Skeletal muscle tissue (tissue), 4 donors: ENCODE results near the gene UNC93B1. TPM values are rescaled to one million over a fixed set of nuclear protein-coding genes. Genes with fewer than 3 reads are reported as not detected.
A peak's percentile ranks its signal among the peaks of the same experiment; 100 is the strongest.

Experiments
- H3K27ac ChIP-seq: one replicate; pipeline ENCODE4 v1.7.0; 2013; ENCODE audit warnings: mild to moderate bottlenecking, low read depth, low read length, inconsistent platforms
- H3K27me3 ChIP-seq, 3 donors: one replicate each; pipeline ENCODE4 v1.7.0; 2013; ENCODE audit warnings: low read length in 3 of 3; ENCODE audit not compliant: control insufficient read depth in 3 of 3, insufficient read depth in 3 of 3
- H3K36me3 ChIP-seq, 3 donors: one replicate each; pipeline ENCODE4 v1.7.0; 2013; ENCODE audit warnings: low read length in 3 of 3; ENCODE audit not compliant: control insufficient read depth in 3 of 3, insufficient read depth in 3 of 3
- H3K4me1 ChIP-seq, 3 donors: one replicate each; pipeline ENCODE4 v1.7.0; 2013; ENCODE audit warnings: low read length in 3 of 3, mild to moderate bottlenecking in 3 of 3; ENCODE audit not compliant: control insufficient read depth in 3 of 3, insufficient read depth in 3 of 3
- H3K4me3 ChIP-seq, 3 donors: one replicate each; pipeline ENCODE4 v1.7.0; 2013; ENCODE audit warnings: low read length in 3 of 3
- H3K9ac ChIP-seq, 3 donors: one replicate each; pipeline ENCODE4 v1.7.0; 2013; ENCODE audit warnings: low read length in 3 of 3, mild to moderate bottlenecking in 3 of 3, moderate library complexity in 2 of 3, low read depth in 1 of 3
- H3K9me3 ChIP-seq, 3 donors: one replicate each; pipeline ENCODE4 v1.7.0; 2013; ENCODE audit warnings: low read length in 3 of 3; ENCODE audit not compliant: control insufficient read depth in 3 of 3
- total RNA-seq: library from RNA; depleted of rRNA; stranded (reverse); fragments of >200 nt; gene quantifications from one replicate; pipeline ENCODE4 v1.2.3, GENCODE V29; 2014
- donor health status: Osteomylitis.

The UNC93B1 gene
- total RNA-seq, 1 donor from 2014 or later: 10.4 TPM

GRCh38 chr11:68044898-68045351, 41.0 kb upstream of the UNC93B1 start:
- no peak overlapping the region for H3K4me3 ChIP-seq
- H3K27me3 ChIP-seq: no peaks in the 10 kb centered on the region
- H3K9ac ChIP-seq: no peak overlapping the region
- H3K9me3 ChIP-seq: no peaks in the 10 kb centered on the region
- H3K4me1 ChIP-seq: peaks cover 7 to 12% (median 10%) of the 10 kb centered on the region in 3 donors
- H3K36me3 ChIP-seq: peaks cover 0 to 7% (median 6%) of the 10 kb centered on the region in 3 donors
- H3K27ac ChIP-seq: no peak overlapping the region

DNA sequence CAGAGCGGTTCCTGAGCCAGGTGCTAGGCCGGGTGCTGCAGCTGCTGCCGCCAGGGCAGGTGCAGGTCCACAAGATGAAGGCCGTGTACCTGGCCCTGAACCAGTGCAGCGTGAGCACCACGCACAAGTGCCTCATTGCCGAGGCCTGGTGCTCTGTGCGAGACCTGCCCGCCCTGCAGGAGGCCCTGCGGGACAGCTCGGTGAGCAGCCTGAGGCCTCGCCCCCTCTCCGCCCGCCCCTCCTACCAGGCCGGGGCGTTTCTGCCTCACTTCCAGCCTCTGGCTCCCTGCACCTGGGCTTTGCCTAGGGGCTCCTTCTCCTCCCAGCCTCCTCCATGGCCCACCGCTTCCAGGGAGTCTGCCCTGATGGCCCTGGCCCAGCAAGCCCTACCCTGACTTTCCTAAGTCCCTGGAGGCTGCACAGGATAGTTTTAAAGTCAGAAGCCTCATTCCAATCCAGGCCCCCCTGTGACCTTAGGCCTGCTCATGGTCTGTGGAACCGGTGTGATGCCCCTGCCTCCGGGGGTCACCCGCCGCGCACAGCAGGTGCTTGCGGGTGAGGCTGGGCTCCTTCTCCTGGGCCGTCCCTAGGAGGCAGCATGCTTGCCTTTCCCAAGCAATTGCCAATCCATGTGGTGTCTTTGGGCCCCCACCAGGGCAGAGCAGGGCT, 40.4 kb upstream of the UNC93B1 start:
- no peaks in the 10 kb centered on the region for H3K9me3 ChIP-seq
- H3K4me3 ChIP-seq: no peak overlapping the region
- peaks cover 0 to 6% (median 4%) of the 10 kb centered on the region in 3 donors for H3K36me3 ChIP-seq
- H3K27me3 ChIP-seq: no peaks in the 10 kb centered on the region
- peaks cover 10 to 16% (median 11%) of the 10 kb centered on the region in 3 donors for H3K4me1 ChIP-seq
- H3K27ac ChIP-seq: no peak overlapping the region
- H3K9ac ChIP-seq: no peak overlapping the region

GRCh38 chr11:68043349-68044144, 39.6 kb upstream of the UNC93B1 start:
- no peaks in the 10 kb centered on the region for H3K27me3 ChIP-seq
- H3K4me3 ChIP-seq: no peak overlapping the region
- no peak overlapping the region for H3K9ac ChIP-seq
- H3K9me3 ChIP-seq: no peaks in the 10 kb centered on the region
- peaks cover 0 to 2% (median 2%) of the 10 kb centered on the region in 3 donors for H3K36me3 ChIP-seq
- H3K27ac ChIP-seq: no peak overlapping the region
- H3K4me1 ChIP-seq: peaks cover 13 to 22% (median 13%) of the 10 kb centered on the region in 3 donors

GRCh38 chr11:68043029-68043348, 39.1 kb upstream of the UNC93B1 start:
- H3K36me3 ChIP-seq: peaks cover 0 to 2% (median 2%) of the 10 kb centered on the region in 3 donors
- peaks cover 18 to 27% (median 18%) of the 10 kb centered on the region in 3 donors for H3K4me1 ChIP-seq
- H3K4me3 ChIP-seq: no peak overlapping the region
- no peaks in the 10 kb centered on the region for H3K9me3 ChIP-seq
- no peaks in the 10 kb centered on the region for H3K27me3 ChIP-seq
- no peak overlapping the region for H3K27ac ChIP-seq
- no peak overlapping the region for H3K9ac ChIP-seq

- Histone ChIP-seq H3K27me3 (no peaks in the 10 kb centered on the region), H3K4me1 (peaks cover 24 to 33% (median 24%) of the 10 kb centered on the region in 3 donors), H3K27ac (no peak overlapping the region), H3K9me3 (no peaks in the 10 kb centered on the region), H3K4me3 (no peak overlapping the region), H3K36me3 (no peaks in the 10 kb centered on the region), H3K9ac (no peak overlapping the region)
Measured at GRCh38 chr11:68042219-68043028, 38.5 kb upstream of the UNC93B1 start.

- Histone ChIP-seq H3K27ac (no peak overlapping the region), H3K36me3 (no peaks in the 10 kb centered on the region), H3K9ac (peak overlapping the region in 1 of 3 donors; percentile 14), H3K9me3 (no peaks in the 10 kb centered on the region), H3K27me3 (no peaks in the 10 kb centered on the region), H3K4me1 (peaks cover 31 to 40% (median 31%) of the 10 kb centered on the region in 3 donors), H3K4me3 (no peak overlapping the region)
Measured at GRCh38 chr11:68041617-68042218, 37.8 kb upstream of the UNC93B1 start.

DNA sequence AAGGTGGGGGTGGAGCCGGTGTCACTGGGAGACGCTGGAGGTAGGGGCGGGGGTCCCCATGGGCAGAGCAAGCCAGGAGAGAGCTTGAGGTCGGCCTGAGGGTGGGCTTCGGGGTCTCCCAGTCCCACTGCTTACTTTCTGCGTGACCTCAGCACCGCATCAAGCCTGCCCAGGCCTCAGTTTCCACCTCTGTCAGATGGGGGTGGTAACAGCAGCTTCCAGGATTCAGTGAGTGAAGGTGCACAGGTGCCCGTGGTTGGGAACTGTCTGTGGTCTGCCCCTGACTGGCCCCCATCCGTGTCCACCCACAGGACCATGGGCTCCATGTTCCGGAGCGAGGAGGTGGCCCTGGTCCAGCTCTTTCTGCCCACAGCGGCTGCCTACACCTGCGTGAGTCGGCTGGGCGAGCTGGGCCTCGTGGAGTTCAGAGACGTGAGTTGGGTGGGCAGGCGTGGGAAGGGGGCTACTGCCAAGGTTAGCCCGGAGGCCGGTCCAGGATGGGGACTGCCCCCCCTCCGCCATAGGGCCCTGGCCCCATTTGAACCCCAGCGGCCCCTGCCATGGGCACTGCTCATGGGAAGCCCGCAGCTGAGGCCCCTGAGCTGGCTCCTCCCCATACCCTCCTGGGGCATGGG, 37.2 kb upstream of the UNC93B1 start:
- peak overlapping the region; percentile 79 for H3K27ac ChIP-seq

GRCh38 chr11:68040101-68040956, 36.4 kb upstream of the UNC93B1 start:
- H3K27me3 ChIP-seq: no peaks in the 10 kb centered on the region
- peaks cover 0 to 7% (median 6%) of the 10 kb centered on the region in 3 donors for H3K36me3 ChIP-seq
- peak overlapping the region; percentile 60 to 87 (median 61) for H3K9ac ChIP-seq
- H3K4me3 ChIP-seq: peak overlapping the region; percentile 69 to 74 (median 73)
- H3K9me3 ChIP-seq: no peaks in the 10 kb centered on the region
- peak overlapping the region; percentile 79 for H3K27ac ChIP-seq
- peaks cover 33 to 48% (median 37%) of the 10 kb centered on the region in 3 donors for H3K4me1 ChIP-seq

More for the DNA sequence above, 37.2 kb upstream of the UNC93B1 start:
- peaks cover 33 to 46% (median 37%) of the 10 kb centered on the region in 3 donors for H3K4me1 ChIP-seq
- H3K4me3 ChIP-seq: peak overlapping the region in 2 of 3 donors; percentile 69 to 74
- peak overlapping the region in 2 of 3 donors; percentile 60 to 87 for H3K9ac ChIP-seq
- H3K27me3 ChIP-seq: no peaks in the 10 kb centered on the region
- H3K9me3 ChIP-seq: no peaks in the 10 kb centered on the region
- H3K36me3 ChIP-seq: peaks cover 0 to 4% (median 3%) of the 10 kb centered on the region in 3 donors
